LNCaP clone FGC (cell line): ENCODE results near the gene ZC3H11A.
"Not testable (repeated sequence)": the region's sequence is repeated elsewhere in the genome, so short reads cannot be mapped to it uniquely, and the experiment has no call there.

Experiments
- DNase-seq: peaks from one replicate; pipeline ENCODE4 v3.0.0-alpha.2; 2011; ENCODE audit warnings: low read depth
- H3K4me3 ChIP-seq: 2 replicates; pipeline ENCODE4 v1.5.1; 2011; ENCODE audit warnings: mild to moderate bottlenecking, low read depth, low read length, control low read depth
- CTCF ChIP-seq: IDR thresholded peaks from 2 replicates; pipeline ENCODE4 v1.5.1; 2012; ENCODE audit warnings: mild to moderate bottlenecking; ENCODE audit not compliant: control insufficient read depth, insufficient read depth; ENCODE audit errors: extremely low read depth

Gene ZC3H11A

GRCh38 chr1:203813581-203814341 lies 18.3 kb downstream of the ZC3H11A start:
- TF ChIP-seq CTCF, result no peak
- no peak overlapping the region for H3K4me3 ChIP-seq
- DNase-seq, result no peak

- no peak for TF ChIP-seq CTCF
- DNase-seq, result no peak
- H3K4me3 ChIP-seq, result no peak overlapping the region
Measured at GRCh38 chr1:203818399-203818798, 23.0 kb downstream of the ZC3H11A start.

- no peak for TF ChIP-seq CTCF
- no peak overlapping the region for H3K4me3 ChIP-seq
- no peak for DNase-seq
Measured at GRCh38 chr1:203823306-203823705, 27.9 kb downstream of the ZC3H11A start.

- no peak for TF ChIP-seq CTCF
- no peak overlapping the region for H3K4me3 ChIP-seq
- no peak for DNase-seq
Measured at GRCh38 chr1:203826175-203826574, 30.8 kb downstream of the ZC3H11A start.

GRCh38 chr1:203828002-203828401 lies 32.6 kb downstream of the ZC3H11A start:
- no peak overlapping the region for H3K4me3 ChIP-seq
- no peak for TF ChIP-seq CTCF
- no peak for DNase-seq

- no peak for TF ChIP-seq CTCF
- no peak for DNase-seq
Measured at GRCh38 chr1:203828503-203828902, 33.1 kb downstream of the ZC3H11A start.

GRCh38 chr1:203829247-203829646 lies 33.8 kb downstream of the ZC3H11A start:
- H3K4me3 ChIP-seq, DNase-seq: not testable (repeated sequence)

More at GRCh38 chr1:203828503-203828902, 33.1 kb downstream of the ZC3H11A start:
- H3K4me3 ChIP-seq, result no peak overlapping the region
